Measurements from ENCODE around the gene RELL1. TPM values are rescaled to one million over a fixed set of nuclear protein-coding genes. Genes with fewer than 3 reads are reported as not detected.

RELL1 gene
- total and polyA plus RNA-seq, 10 of the 15 experiments (the other 5 are each of a cell fraction or from before 2014, with no cell fraction given): 0.20 to 10.9 (median 3.9) TPM

DNA sequence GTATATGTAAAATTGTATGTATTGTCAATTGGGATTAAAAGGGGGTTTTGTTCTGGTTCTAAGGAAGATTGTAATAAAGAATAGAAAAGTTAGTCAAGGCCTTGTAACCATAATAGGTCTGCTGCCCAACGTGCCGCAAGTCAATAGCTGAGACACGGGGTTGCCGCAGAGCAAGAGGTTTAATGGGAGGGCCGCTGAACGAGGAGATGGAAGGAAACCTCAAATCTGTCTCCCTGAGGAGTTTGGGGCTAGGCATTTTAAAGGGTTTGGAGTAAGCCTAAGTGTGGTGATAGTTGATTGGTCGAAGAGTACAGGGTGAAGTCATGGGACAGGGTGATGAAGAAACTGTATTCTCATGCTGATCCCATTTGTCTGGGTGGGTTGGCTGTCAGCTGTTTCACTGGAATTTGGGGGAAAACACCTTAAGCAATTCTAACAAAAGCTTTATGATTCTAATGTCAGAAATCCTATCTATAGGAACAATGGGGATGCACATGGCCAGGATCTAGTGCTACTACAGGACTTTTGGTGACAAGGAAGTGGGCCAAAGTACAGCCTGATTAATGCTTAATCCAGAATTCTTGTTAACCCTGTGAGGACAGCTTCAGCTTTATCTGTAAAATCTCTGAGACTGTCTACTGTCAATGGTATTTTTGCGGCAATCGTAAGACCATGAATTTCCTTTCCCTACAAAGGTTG, 86.9 kb downstream of the RELL1 start:
- no peaks in the 10 kb centered on the region for H4K20me1 ChIP-seq (ENCODE audit: control insufficient read depth, insufficient read depth)
- no peak overlapping the region for H3K4me3 ChIP-seq
- in situ Hi-C loops (cut with MboI): no loop called here
- BruUV-seq (replicated peaks): no TSS peak
- intact Hi-C loops (cut with micrococcal nuclease; ENCODE audit: unreplicated experiment): no loop called here
- no peaks in the 10 kb centered on the region for H3K9me3 ChIP-seq (replicated peaks; ENCODE audit: control insufficient read depth, insufficient read depth, low read length)
- H3K9ac ChIP-seq (ENCODE audit: control insufficient read depth, insufficient read depth, low read length): no peak overlapping the region
- ChIA-PET POLR2A (no interaction called here), RAD21 (ENCODE audit: unreplicated experiment) (no interaction called here), CTCF (interaction anchor here (0.6 to 2.7 kb wide), 6 partner anchors 9 to 436 kb away, joined by 3 to 10 read pairs (median 4); no protein-coding TSS in a partner anchor), SMC1A (ENCODE audit: uncharacterized antibody, unreplicated experiment) (interaction anchor here (0.9 to 5.9 kb wide), 2 partner anchors 124 to 202 kb away, joined by 3 to 43 read pairs; no protein-coding TSS in a partner anchor)
- DNase-seq (ENCODE audit: low read depth, low spot score) (no peak), FAIRE-seq (no peak), ATAC-seq (no peak)
- TF ChIP-seq, protein P1, sequence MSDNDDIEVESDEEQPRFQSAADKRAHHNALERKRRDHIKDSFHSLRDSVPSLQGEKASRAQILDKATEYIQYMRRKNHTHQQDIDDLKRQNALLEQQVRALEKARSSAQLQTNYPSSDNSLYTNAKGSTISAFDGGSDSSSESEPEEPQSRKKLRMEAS (IDR thresholded peaks at IDR 0.05; ENCODE audit: low read depth, low read length): no peak
- no peak for TF ChIP-seq FOS (IDR thresholded peaks at IDR 0.05; ENCODE audit: borderline replicate concordance, extremely low read depth, insufficient read length)
- TF ChIP-seq PAX8 (IDR thresholded peaks at IDR 0.05): no peak
- TF ChIP-seq, protein P2, sequence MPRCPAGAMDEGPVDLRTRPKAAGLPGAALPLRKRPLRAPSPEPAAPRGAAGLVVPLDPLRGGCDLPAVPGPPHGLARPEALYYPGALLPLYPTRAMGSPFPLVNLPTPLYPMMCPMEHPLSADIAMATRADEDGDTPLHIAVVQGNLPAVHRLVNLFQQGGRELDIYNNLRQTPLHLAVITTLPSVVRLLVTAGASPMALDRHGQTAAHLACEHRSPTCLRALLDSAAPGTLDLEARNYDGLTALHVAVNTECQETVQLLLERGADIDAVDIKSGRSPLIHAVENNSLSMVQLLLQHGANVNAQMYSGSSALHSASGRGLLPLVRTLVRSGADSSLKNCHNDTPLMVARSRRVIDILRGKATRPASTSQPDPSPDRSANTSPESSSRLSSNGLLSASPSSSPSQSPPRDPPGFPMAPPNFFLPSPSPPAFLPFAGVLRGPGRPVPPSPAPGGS (IDR thresholded peaks at IDR 0.05; ENCODE audit: borderline replicate concordance, insufficient read depth, low read depth, low read length, poor library complexity, severe bottlenecking): no peak
- no peak for TF ChIP-seq NFIC (IDR thresholded peaks at IDR 0.05; ENCODE audit: low read depth, low read length)
- no peak for TF ChIP-seq BCL11A (IDR thresholded peaks at IDR 0.05; ENCODE audit: low read depth, low read length)
- TF ChIP-seq MEF2A (IDR thresholded peaks at IDR 0.05; ENCODE audit: insufficient read depth, low read depth, low read length): no peak
- TF ChIP-seq SIX5 (IDR thresholded peaks at IDR 0.05; ENCODE audit: low read depth, low read length, severe bottlenecking): no peak
- no peak for TF ChIP-seq HCFC1 (IDR thresholded peaks at IDR 0.05; ENCODE audit: low read length)
- no peak for TF ChIP-seq ZNF207 (IDR thresholded peaks at IDR 0.05; ENCODE audit: borderline replicate concordance)
- no peak for TF ChIP-seq CBFB (IDR thresholded peaks at IDR 0.05; ENCODE audit: low read depth)
- TF ChIP-seq LARP7 (IDR thresholded peaks at IDR 0.05): no peak
- no peak for TF ChIP-seq RAD51 (IDR thresholded peaks at IDR 0.05)
- TF ChIP-seq, protein P3, sequence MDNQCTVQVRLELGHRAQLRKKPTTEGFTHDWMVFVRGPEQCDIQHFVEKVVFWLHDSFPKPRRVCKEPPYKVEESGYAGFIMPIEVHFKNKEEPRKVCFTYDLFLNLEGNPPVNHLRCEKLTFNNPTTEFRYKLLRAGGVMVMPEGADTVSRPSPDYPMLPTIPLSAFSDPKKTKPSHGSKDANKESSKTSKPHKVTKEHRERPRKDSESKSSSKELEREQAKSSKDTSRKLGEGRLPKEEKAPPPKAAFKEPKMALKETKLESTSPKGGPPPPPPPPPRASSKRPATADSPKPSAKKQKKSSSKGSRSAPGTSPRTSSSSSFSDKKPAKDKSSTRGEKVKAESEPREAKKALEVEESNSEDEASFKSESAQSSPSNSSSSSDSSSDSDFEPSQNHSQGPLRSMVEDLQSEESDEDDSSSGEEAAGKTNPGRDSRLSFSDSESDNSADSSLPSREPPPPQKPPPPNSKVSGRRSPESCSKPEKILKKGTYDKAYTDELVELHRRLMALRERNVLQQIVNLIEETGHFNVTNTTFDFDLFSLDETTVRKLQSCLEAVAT (IDR thresholded peaks at IDR 0.05): no peak
- H3K36me3 ChIP-seq (ENCODE audit: control insufficient read depth in 2 of 2, insufficient read depth in 2 of 2, low read length in 1 of 2): no peaks in the 10 kb centered on the region
- H3K79me2 ChIP-seq (ENCODE audit: control insufficient read depth, insufficient read depth, low read length): no peaks in the 10 kb centered on the region
- WGBS (ENCODE audit: insufficient coverage, insufficient replicate concordance, low lambda C conversion rate, missing lambda C conversion rate): 78% methylated on average over 9 of the region's 9 CpGs
- H3K27ac ChIP-seq (ENCODE audit: control insufficient read depth, insufficient read depth): no peak overlapping the region
- no peak overlapping the region for H2AFZ ChIP-seq (ENCODE audit: control insufficient read depth, low read depth, low read length)
- H3K4me2 ChIP-seq (ENCODE audit: control insufficient read depth, insufficient read depth): no peak overlapping the region
- no peaks in the 10 kb centered on the region for H3K4me1 ChIP-seq (ENCODE audit: control insufficient read depth, insufficient read depth, low read length)
- no peaks in the 10 kb centered on the region for H3K27me3 ChIP-seq (replicated peaks in 1 of 2; ENCODE audit: control insufficient read depth in 2 of 2, insufficient read depth in 2 of 2, low read length in 1 of 2)
